CD4-positive, alpha-beta T cell treated with Interleukin-2 at 100 ng/mL for 4 hours (primary cell): ENCODE results near the gene ATXN1.

Experiments used
- DNase-seq: peaks from one replicate; pipeline ENCODE4 v3.0.0-alpha.2; 2020; ENCODE audit warnings: low spot score

The ATXN1 gene

DNA sequence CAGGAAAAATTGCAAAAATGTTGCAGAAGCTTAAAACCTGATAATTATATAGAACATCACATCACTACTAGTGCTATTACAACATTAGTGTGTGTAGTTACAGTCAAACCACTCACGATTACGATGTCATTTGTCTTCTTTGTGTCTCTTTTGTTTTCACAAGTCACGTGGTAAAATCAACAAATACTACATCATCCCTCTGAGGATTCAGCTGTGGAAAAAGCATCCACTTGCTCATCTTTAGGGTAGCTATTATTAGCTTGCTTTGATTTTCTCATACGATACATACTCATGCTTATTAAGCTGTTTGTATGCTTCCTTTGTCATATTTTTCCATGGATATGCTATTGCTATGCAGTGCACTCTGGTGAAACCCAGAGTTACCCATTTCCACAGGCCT is 22.2 kb upstream of the ATXN1 start:
- DNase-seq = no peak

- no peak for DNase-seq
Observed at GRCh38 chr6:16782278-16782677, 21.0 kb upstream of the ATXN1 start.

- no peak for DNase-seq
Observed at GRCh38 chr6:16781348-16782169, 20.3 kb upstream of the ATXN1 start.

DNA sequence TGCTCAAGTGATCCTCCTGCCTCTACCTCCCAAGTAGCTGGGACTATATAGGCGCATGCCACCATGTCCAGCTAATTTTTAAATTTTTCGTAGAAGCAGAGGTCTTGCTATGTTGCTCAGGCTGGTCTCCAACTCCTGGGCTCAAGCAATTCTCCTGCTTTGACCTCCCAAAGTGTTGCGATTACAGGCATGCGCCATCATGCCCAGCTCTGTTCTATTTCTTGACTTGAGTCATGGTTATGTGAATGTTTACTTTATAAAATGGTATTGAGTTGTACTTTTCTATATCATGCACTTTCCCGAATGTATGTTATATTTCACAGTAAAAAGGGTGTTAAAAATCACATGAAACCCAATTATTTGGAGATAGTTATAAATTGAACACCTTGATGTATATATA is 17.3 kb upstream of the ATXN1 start:
- no peak for DNase-seq

DNA sequence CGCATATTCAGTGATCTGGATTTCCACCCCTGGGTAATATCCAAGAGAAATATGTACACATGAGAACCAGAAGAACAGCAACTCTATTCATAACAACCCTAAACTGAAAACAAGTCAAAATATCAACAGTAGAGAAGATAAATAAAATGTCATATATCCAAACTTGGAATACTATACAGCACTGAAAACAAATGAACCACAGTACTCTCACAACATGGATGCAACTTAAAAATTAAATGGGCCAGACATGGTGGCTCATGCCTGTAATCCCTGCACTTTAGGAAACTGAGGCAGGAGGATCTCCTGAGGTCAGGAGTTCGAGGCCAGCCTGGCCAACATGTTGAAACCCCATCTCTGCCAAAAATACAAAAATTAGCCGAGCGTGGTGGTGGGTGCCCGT is 16.5 kb upstream of the ATXN1 start:
- DNase-seq = no peak

DNA sequence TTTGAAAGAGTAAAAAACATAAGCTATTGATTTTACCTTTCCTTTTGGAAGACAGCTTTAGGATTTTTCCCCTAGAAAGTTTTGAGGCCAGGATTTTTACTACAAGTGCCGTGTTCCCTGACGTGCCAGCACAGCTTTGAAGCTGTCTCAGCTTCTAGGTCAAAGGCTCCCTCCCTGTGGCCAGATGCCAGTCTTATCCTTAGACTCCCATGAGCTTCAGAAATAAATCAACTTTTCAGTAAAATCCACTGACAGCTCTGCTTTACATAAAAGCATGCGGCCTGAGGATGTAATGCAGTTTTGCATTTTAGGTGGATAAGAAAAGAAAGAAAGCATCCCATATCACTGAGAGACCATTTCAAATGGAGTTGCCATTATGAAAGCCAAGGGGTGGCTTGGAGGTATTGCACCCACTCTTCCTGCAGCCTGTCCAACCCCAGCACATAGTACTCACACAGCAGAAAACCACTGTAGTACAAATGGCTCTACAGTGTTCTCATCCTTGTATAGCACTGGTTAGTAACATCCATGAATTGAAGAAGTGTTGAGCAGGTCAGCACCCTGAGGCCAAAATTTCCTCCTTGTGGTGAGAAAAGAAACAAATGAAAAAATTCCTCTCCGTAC is 15.2 kb upstream of the ATXN1 start:
- no peak for DNase-seq

GRCh38 chr6:16774437-16774836 is 13.2 kb upstream of the ATXN1 start:
- DNase-seq = no peak

DNA sequence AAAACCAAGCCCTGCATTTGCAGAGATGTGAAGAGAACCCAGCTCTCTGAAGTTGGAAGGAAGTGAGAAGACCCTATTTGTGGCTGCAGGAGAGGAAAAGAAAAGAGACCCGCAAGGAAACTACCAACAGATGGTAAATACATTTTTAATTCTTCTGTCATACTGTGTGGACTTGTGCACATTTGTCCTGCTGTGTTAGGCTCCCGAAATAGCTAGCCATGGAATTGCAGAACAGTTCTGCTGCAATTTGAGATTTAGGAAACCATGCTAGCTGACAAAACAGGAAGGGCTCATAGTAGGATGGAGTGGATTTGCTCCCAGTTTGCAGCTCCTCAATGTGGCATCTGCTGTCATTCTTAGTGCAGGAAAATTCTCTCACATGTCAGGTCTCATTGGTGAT is 12.1 kb upstream of the ATXN1 start:
- DNase-seq = no peak

GRCh38 chr6:16770701-16771569 is 9.7 kb upstream of the ATXN1 start:
- DNase-seq = peak; percentile 79

GRCh38 chr6:16769986-16770376 is 8.7 kb upstream of the ATXN1 start:
- no peak for DNase-seq

DNA sequence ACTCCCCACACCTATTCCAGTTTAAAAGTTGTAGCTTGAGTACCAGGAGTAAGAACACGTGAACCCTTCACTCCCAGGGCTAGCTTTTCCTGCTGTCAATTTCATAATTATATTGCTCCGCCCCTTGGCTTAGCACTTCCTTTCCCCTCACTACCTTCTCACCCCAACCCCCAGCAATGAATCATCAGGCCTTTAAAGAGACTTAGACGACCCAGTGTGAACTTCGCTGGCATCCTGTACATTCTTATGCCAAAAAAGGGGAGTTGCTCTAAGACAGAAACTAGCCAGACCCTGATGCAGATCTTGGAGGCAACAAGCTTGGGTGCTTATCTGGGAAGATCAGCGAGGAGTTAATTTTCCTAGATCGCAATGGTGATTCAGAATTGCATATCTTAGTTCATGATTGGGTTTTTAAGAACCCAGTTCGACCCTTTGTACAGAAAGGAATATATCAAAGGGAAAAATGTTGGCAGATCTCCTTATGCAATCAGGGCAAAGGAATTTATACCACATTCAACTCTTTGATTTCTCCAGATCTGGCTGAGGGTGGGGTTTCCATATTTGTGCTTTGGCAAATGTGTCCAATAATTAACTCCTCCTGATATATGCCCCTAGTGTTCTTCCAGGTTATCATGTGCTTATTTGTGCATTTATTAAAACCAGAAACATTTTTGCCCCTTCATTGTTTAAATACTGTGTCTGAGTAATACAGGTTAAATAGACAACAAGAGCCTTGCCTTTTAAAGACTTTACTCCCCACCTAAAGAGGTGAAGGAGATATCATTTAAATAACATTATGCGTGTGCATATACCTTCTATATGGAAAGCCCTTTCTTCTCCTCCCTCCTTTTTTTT is 8.1 kb upstream of the ATXN1 start:
- peak; percentile 83 for DNase-seq

DNA sequence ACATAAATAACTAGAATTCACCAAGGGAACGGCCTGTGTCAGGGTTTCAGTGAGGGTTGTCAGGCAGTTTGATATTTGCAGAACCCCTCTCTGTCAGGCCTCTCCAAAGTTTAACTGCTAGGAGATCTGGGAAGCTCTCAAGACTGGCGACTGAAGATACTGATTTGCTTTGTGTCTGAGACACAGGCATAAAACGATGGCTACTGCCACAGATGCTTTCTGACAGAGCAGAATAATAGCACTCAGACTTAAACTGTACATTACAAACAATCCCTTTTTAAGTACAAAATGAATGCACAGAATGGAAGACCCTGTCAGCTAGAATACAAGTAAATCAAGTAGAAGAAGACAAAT is 7.2 kb upstream of the ATXN1 start:
- no peak for DNase-seq

- DNase-seq = no peak
Observed at GRCh38 chr6:16767765-16768476, 6.7 kb upstream of the ATXN1 start.

DNA sequence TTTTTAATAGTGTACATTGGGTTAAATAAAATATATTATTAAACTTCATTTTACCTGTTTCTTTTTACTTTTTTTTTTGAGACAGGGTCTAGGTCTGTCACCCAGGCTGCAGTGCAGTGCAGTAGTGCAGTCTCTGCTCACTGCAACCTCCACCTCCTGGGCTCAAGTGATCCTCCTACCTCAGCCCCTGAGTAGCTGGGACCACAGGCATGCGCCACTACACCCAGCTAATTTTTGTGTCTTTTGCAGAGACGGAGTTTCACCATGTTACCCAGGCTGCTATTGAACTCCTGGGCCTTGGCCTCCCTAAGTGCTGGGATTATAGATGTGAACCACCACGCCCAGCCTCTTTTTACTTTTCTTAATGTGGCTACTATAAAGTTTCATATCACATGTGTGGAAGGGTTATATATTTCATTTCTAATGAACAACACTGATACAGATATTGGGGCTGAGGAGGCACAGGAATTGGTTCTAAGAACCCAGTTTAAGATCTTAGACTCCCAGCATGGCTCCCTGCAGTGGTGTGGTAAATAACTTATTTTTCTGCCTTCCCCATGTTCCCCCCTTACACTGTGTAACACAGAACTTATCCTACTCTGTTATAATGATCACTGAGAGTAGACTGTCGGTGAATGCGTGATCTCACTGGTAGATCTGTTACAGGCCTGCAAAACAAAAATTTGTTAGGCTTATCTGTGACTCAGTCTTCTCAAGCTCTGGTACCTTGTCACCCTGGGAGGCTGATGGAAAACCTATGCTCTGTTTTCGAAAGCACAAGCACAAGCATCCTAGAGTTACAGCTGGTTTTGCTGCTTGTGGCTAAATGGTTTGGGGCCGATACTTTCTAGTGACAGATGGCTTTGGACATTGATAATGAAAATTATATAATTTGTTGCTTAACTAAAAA is 5.8 kb upstream of the ATXN1 start:
- no peak for DNase-seq

DNA sequence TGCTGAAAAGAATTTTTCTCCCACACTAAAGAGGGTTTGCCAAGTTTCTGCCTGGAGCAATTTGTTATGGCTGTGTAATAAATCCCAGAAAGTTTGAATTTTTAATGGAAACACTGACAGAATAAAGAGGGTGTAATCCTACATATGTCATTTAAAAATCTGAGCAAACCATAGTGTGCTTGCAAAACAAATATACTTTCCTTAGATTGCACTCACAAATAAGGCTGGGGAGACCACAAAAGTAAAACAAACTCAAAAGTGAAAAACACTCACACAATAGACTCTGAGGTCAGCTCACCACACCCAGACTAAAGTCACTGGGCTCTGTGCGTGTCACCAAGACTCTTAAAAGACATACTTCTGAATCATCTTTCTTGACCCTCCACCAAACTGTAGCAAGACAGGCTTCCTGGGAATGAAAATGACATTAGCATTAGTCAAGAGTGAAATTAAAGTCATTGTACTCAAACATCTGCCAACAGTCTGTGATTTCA is 4.8 kb upstream of the ATXN1 start:
- peak; percentile 71 for DNase-seq

- no peak for DNase-seq
Observed at GRCh38 chr6:16765235-16765634, 4.0 kb upstream of the ATXN1 start.

DNA sequence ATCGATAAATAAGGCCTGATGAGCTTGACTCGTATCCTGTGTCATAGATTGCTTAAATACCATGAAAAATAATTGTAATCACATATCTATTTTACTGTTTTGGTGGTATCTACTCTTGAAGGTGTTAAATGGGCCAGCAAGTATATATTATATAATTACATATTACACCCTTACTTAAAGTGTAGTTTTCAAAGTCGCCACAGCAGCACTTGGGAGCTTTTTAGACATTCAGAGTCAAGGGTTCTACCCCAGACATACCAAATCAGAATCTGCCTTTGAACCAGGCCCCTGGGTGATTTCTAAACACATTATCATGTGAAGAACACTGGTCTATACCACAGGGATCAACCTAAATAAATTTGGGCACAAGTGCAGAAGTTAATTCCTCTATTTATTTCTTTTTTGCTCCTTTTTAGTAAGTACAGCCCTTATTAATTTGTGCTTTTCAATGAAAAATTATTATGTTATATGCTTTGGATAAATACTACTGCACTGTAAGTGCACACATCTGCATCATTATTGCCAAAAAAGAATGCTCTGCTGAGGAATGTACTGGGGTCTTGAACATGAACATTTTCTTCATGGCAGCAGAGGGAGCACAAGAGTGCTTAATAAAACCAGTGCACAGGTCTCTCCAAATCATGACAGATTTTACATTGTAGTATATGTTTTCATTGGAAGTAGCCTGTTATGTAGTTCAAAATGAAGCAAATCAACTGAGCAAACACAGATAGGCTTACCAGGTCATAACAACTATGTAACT is 3.1 kb upstream of the ATXN1 start:
- peak; percentile 46 for DNase-seq

- DNase-seq = peak; percentile 75
Observed at GRCh38 chr6:16762550-16763477, 1.6 kb upstream of the ATXN1 start.
